H9 (cell line): Measurements from ENCODE around the gene MTFMT. TPM values are rescaled to one million over a fixed set of nuclear protein-coding genes. Genes with fewer than 3 reads are reported as not detected.
A peak's percentile ranks its signal among the peaks of the same experiment; 100 is the strongest.

ENCODE experiments used
- DNase-seq: peaks from one replicate; pipeline ENCODE4 v3.0.0-alpha.2; 2017
- H2AFZ ChIP-seq: one replicate; pipeline ENCODE4 v1.6.1; 2013; ENCODE audit warnings: mild to moderate bottlenecking, low read length, control low read depth, moderate library complexity
- H2AK5ac ChIP-seq: 2 replicates; pipeline ENCODE4 v1.6.1; 2013; ENCODE audit warnings: low read length, control low read depth, mixed read lengths; ENCODE audit not compliant: insufficient read length
- H2BK120ac ChIP-seq: one replicate; pipeline ENCODE4 v1.6.1; 2013; ENCODE audit warnings: low read depth, mild to moderate bottlenecking, low read length, control low read depth, inconsistent platforms; ENCODE audit not compliant: poor library complexity, severe bottlenecking
- H2BK12ac ChIP-seq: 2 replicates; pipeline ENCODE4 v1.6.1; 2013; ENCODE audit warnings: low read length, control low read depth, mixed read lengths, low read depth; ENCODE audit not compliant: insufficient read length
- H2BK15ac ChIP-seq: 2 replicates; pipeline ENCODE4 v1.6.1; 2013; ENCODE audit warnings: low read depth, low read length, control low read depth
- H2BK20ac ChIP-seq: one replicate; pipeline ENCODE4 v1.6.1; 2013; ENCODE audit warnings: low read depth, mild to moderate bottlenecking, low read length, control low read depth, inconsistent platforms; ENCODE audit not compliant: poor library complexity, severe bottlenecking
- H2BK5ac ChIP-seq: 2 replicates; pipeline ENCODE4 v1.6.1; 2013; ENCODE audit warnings: low read length, control low read depth, mixed read lengths; ENCODE audit not compliant: insufficient read length
- H3K14ac ChIP-seq: 2 replicates; pipeline ENCODE4 v1.6.1; 2013; ENCODE audit warnings: low read length, control low read depth; ENCODE audit not compliant: insufficient read depth
- H3K18ac ChIP-seq: 2 replicates; pipeline ENCODE4 v1.6.1; 2013; ENCODE audit warnings: low read depth, mild to moderate bottlenecking, mixed read lengths, low read length, control low read depth; ENCODE audit not compliant: insufficient read length
- H3K23ac ChIP-seq: 2 replicates; pipeline ENCODE4 v1.6.1; 2013; ENCODE audit warnings: low read length, control low read depth, mixed read lengths, low read depth; ENCODE audit not compliant: insufficient read length
- H3K23me2 ChIP-seq: 2 replicates; pipeline ENCODE4 v1.6.1; 2013; ENCODE audit warnings: low read depth, mild to moderate bottlenecking, mixed read lengths, low read length, control low read depth; ENCODE audit not compliant: insufficient read length, poor library complexity, severe bottlenecking
- H3K27ac ChIP-seq: 2 replicates; pipeline ENCODE4 v1.5.1; 2013; ENCODE audit warnings: low read length, control low read depth, mixed read lengths, low read depth; ENCODE audit not compliant: insufficient read length
- H3K27me3 ChIP-seq: 2 replicates; pipeline ENCODE4 v1.6.1; 2013; ENCODE audit warnings: low read length, control low read depth, inconsistent platforms; ENCODE audit not compliant: insufficient read depth
- H3K4ac ChIP-seq: 2 replicates; pipeline ENCODE4 v1.6.1; 2013; ENCODE audit warnings: low read depth, mild to moderate bottlenecking, control low read depth, inconsistent platforms, low read length, moderate library complexity
- H3K4me1 ChIP-seq: 2 replicates; pipeline ENCODE4 v1.6.1; 2013; ENCODE audit warnings: low read length, control low read depth, inconsistent platforms; ENCODE audit not compliant: insufficient read depth
- H3K4me2 ChIP-seq: 2 replicates; pipeline ENCODE4 v1.6.1; 2013; ENCODE audit warnings: low read length, control low read depth, mixed read lengths; ENCODE audit not compliant: insufficient read length, insufficient read depth
- H3K56ac ChIP-seq: 2 replicates; pipeline ENCODE4 v1.6.1; 2013; ENCODE audit warnings: low read depth, mild to moderate bottlenecking, mixed read lengths, low read length, control low read depth; ENCODE audit not compliant: insufficient read length
- H3K79me1 ChIP-seq: 2 replicates; pipeline ENCODE4 v1.6.1; 2013; ENCODE audit warnings: low read depth, mild to moderate bottlenecking, moderate library complexity, low read length, control low read depth, inconsistent platforms; ENCODE audit not compliant: insufficient read depth, poor library complexity, severe bottlenecking
- H3K79me2 ChIP-seq: 2 replicates; pipeline ENCODE4 v1.6.1; 2013; ENCODE audit warnings: low read length, control low read depth, inconsistent platforms; ENCODE audit not compliant: insufficient read depth
- H3K9ac ChIP-seq: 2 replicates; pipeline ENCODE4 v1.6.1; 2013; ENCODE audit warnings: low read length, control low read depth, mixed read lengths; ENCODE audit not compliant: insufficient read length; ENCODE audit errors: extremely low read depth
- H3K9me3 ChIP-seq: one replicate; pipeline ENCODE4 v1.6.1; 2013; ENCODE audit warnings: low read depth, low read length, inconsistent platforms; ENCODE audit not compliant: control insufficient read depth
- H3T11ph ChIP-seq: one replicate; pipeline ENCODE4 v1.6.1; 2013; ENCODE audit warnings: mild to moderate bottlenecking, low read length, control low read depth, inconsistent platforms
- H4K20me1 ChIP-seq: one replicate; pipeline ENCODE4 v1.6.1; 2013; ENCODE audit not compliant: control insufficient read depth, insufficient read length, insufficient read depth
- H4K5ac ChIP-seq: 2 replicates; pipeline ENCODE4 v1.6.1; 2013; ENCODE audit warnings: low read depth, mild to moderate bottlenecking, mixed read lengths, low read length, control low read depth; ENCODE audit not compliant: insufficient read length
- H4K8ac ChIP-seq: replicated peaks from 2 replicates; pipeline ENCODE4 v1.6.1; 2013; ENCODE audit warnings: low read length, control low read depth, mixed read lengths, low read depth; ENCODE audit not compliant: insufficient read length
- H4K91ac ChIP-seq: 2 replicates; pipeline ENCODE4 v1.6.1; 2013; ENCODE audit warnings: low read depth, mild to moderate bottlenecking, moderate library complexity, mixed read lengths, low read length, control low read depth; ENCODE audit not compliant: insufficient read length
- H3K27ac Mint-ChIP-seq, 3 experiments: 2 replicates in 2 of 3; 3 replicates in 1 of 3; pipeline ENCODE4 v1.8.0; 2020 to 2021; ENCODE audit warnings: mixed read lengths in 3 of 3, mild to moderate bottlenecking in 1 of 3, moderate library complexity in 1 of 3
- H3K27me3 Mint-ChIP-seq: 2 replicates; pipeline ENCODE4 v1.8.0; 2021; ENCODE audit warnings: low read depth, mild to moderate bottlenecking, moderate library complexity, mixed read lengths
- H3K36me3 Mint-ChIP-seq, 3 experiments: 2 replicates in 2 of 3; 3 replicates in 1 of 3; pipeline ENCODE4 v1.8.0; 2020 to 2021; ENCODE audit warnings: low read depth in 3 of 3, mixed read lengths in 3 of 3; ENCODE audit not compliant: insufficient read depth in 1 of 3
- H3K4me1 Mint-ChIP-seq, 2 experiments: 2 replicates each; pipeline ENCODE4 v1.8.0; 2020; ENCODE audit warnings: mixed read lengths in 2 of 2
- H3K4me3 Mint-ChIP-seq, 2 experiments: 2 replicates in 1 of 2; 3 replicates in 1 of 2; pipeline ENCODE4 v1.8.0; 2020 to 2021; ENCODE audit warnings: mild to moderate bottlenecking in 2 of 2, mixed read lengths in 2 of 2, moderate library complexity in 1 of 2
- H3K9me3 Mint-ChIP-seq, 2 experiments: 2 replicates in 1 of 2; 3 replicates in 1 of 2; pipeline ENCODE4 v1.8.0; 2020; ENCODE audit warnings: mild to moderate bottlenecking in 2 of 2, mixed read lengths in 2 of 2, moderate library complexity in 1 of 2
- CTCF ChIP-seq: fragments of 200-600 bp; sonication (generic); conservative IDR thresholded peaks from 3 replicates; pipeline ENCODE4 v1.8.0; 2021; ENCODE audit warnings: antibody characterized with exemption, mild to moderate bottlenecking
- WGBS: extraction: QIAGEN DNeasy Blood & Tissue Kit; methylation state at CpG from one replicate; pipeline ENCODE4 v1.1.7; 2013; ENCODE audit warnings: missing lambda C conversion rate, low lambda C conversion rate, mixed read lengths; ENCODE audit not compliant: insufficient read length; ENCODE audit errors: extremely low coverage; 5-methylcytosine and 5-hydroxymethylcytosine counted together
- total RNA-seq: library from RNA; stranded (reverse); gene quantifications from 2 replicates; pipeline ENCODE4 v1.2.1, GENCODE V29; 2021

MTFMT gene
- total RNA-seq, 1 experiment from 2014 or later, result 16.0 TPM

GRCh38 chr15:65028338-65028737, 1.1 kb downstream of the MTFMT start:
- Histone ChIP-seq H3K14ac (no peak overlapping the region), H3K56ac (no peak overlapping the region), H4K5ac (no peak overlapping the region), H4K8ac (no peak overlapping the region), H4K91ac (no peak overlapping the region), H2BK120ac (no peak overlapping the region), H2BK20ac (no peak overlapping the region), H2AFZ (no peak overlapping the region), H3K4me1 (no peaks in the 10 kb centered on the region; the same call in 1 of the 2 replicates), H3K4ac (no peak overlapping the region), H3T11ph (no peak overlapping the region), H3K9ac (no peak overlapping the region), H3K9me3 (no peaks in the 10 kb centered on the region), H3K23me2 (no peaks in the 10 kb centered on the region), H3K18ac (no peak overlapping the region), H2BK15ac (no peak overlapping the region), H3K27me3 (no peaks in the 10 kb centered on the region), H3K4me2 (peak overlapping the region; percentile 83), H3K79me1 (no peaks in the 10 kb centered on the region), H3K23ac (no peak overlapping the region), H2AK5ac (no peak overlapping the region), H2BK12ac (no peak overlapping the region), H2BK5ac (no peak overlapping the region), H3K27ac (no peak overlapping the region), H4K20me1 (no peaks in the 10 kb centered on the region), H3K79me2 (no peaks in the 10 kb centered on the region)
- Mint-ChIP-seq H3K27ac (peak overlapping the region in 2 of 3 experiments; percentile 3 to 44; a peak in 3 of 7 replicates), H3K4me3 (peak overlapping the region; percentile 71 to 83), H3K27me3 (peaks cover 8% of the 10 kb centered on the region; the same call in 1 of the 2 replicates), H3K36me3 (peaks cover 2 to 29% (median 28%) of the 10 kb centered on the region in 3 experiments; a peak in 5 of 7 replicates), H3K9me3 (no peaks in the 10 kb centered on the region), H3K4me1 (peaks cover 16% of the 10 kb centered on the region in 2 experiments)
- no peak for DNase-seq
- TF ChIP-seq CTCF, result no peak
- WGBS, result no CpG with 5 or more reads among the region's 10 CpGs
